HG02798 (cell line): ENCODE data around the gene CAST.

Experiments used
- ATAC-seq: cut with Tn5 transposase; IDR thresholded peaks from one replicate; pipeline ENCODE4 v1.9.1; 2021; ENCODE audit warnings: mild to moderate bottlenecking; ENCODE audit not compliant: unreplicated experiment, poor library complexity

CAST gene

GRCh38 chr5:96812851-96813250, 150.7 kb downstream of the CAST start:
- ATAC-seq: no peak

GRCh38 chr5:96814041-96814440, 151.9 kb downstream of the CAST start:
- ATAC-seq: no peak

GRCh38 chr5:96816411-96816939, 154.3 kb downstream of the CAST start:
- peak; percentile 81 for ATAC-seq

GRCh38 chr5:96816991-96817390, 154.8 kb downstream of the CAST start:
- ATAC-seq: peak; percentile 40

- ATAC-seq: no peak
Observed at GRCh38 chr5:96817506-96817905, 155.3 kb downstream of the CAST start.

GRCh38 chr5:96818125-96818788, 156.1 kb downstream of the CAST start:
- ATAC-seq: no peak

- ATAC-seq: no peak
Observed at GRCh38 chr5:96819806-96820205, 157.6 kb downstream of the CAST start.

- ATAC-seq: no peak
Observed at GRCh38 chr5:96821260-96821916, 159.2 kb downstream of the CAST start.

GRCh38 chr5:96822686-96823459, 160.7 kb downstream of the CAST start:
- no peak for ATAC-seq

GRCh38 chr5:96823900-96824380, 161.8 kb downstream of the CAST start:
- peak; percentile 90 for ATAC-seq
